ENCODE results near the gene ASPM.
"Not testable (repeated sequence)": the region's sequence is repeated elsewhere in the genome, so short reads cannot be mapped to it uniquely, and the experiment has no call there.

Gene ASPM

DNA sequence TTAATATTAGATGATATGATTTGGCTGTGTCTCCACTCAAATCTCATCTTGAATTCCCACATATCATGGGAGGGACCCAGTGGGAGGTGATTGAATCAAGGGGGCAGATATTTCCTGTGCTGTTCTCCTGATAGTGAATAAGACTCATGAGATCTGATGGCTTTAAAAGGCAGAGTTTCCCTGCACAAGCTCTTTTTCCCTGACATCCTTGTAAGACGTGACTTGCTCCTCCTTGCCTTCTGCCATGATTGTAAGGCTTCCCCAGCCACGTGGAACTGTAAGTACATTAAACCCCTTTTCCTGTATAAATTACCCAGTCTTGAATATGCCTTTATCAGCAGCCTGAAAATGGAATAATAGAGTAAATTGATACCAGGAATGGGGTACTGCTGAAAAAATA is 66.1 kb downstream of the ASPM start:
- no peak for DNase-seq

DNA sequence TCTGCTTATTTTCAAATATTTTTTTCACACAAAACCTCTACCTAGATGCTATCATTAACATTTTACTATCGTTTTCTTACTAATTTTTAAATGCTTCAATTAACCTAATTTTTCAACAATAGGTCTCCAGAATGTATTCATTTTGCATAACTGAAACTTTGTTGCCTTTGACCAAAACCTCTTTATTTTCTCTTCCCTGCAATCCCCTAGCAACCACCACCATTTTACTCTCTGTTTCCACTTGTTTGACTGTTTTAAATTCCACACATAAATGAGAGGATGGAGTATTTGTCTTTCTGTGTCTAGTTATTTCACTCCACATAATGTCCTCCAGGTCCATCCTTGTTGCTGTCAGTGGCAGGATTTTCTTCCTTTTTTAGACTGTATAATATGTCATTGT is 69.9 kb downstream of the ASPM start:
- no peak for DNase-seq

DNA sequence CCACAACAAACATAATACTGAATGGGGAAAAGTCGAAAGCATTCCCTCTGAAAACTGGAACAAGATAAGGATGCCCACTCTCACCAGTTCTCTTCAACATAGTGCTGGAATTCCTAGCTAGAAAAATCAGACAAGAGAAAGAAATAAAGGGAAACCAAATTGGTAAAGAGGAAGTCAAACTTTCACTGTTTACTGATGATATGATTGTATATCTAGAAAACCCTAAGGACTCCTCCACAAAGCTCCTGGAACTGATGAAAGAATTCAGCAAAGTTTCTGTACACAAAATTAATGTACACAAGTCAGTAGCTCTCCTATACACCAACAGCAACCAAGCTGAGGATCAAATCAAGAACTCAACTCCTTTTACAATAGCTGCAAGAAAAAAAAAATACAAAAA is 72.5 kb downstream of the ASPM start:
- DNase-seq: no peak

DNA sequence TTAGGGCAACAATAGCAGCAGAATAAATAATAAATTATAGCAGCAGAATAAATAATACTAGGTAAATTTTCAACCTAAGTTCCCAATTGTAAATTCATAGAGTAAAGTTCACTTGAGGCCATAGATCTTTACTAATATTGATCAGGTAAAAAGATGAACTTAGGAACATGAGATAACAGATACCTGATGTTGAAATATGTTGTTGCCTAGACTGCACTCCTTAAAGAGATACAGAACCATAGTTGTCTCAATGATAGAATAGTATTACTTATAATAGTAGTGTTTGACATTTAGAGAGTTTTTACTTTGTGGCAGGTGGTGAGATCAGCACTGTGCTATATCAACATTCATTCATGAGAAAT is 79.0 kb downstream of the ASPM start:
- DNase-seq: no peak

DNA sequence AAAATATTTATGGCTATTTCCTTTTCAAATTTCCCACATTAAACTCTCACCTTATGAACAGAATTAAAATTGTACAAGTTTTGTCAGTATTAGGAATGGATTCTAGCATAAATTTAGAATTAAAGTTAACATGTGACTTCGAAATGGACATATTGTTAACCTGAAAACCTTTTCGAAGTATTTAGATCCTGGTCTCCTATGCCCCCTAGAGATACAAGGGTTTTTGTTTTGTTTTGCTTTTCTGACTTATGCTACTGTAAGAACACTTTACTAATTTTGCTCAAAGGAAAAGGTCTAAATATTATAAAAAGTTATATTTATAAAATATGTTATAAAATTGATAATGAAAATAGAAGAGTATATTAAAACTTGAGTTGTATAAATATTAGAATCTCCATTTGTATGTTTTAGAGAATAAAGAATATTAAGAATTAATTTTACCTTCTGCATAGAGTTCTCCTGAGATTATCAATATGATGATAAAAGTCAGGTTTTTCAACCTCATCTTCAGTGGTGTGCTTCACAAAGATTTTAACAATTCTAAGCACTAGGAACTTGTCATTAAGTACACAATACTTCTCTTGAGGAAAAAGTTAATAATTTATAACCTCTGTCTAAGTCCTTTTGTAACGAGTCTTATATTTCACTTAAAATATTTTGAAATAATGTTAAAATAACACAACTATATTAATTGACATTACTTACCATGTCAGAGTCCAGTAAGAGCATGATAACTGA is 79.6 kb downstream of the ASPM start, which contains the start of gene F13B:
F13B (minus strand) TSS at position 542 of the 738 bp plus-strand sequence; CDS start at position 505, 37 bp downstream.
- no peak for DNase-seq

DNA sequence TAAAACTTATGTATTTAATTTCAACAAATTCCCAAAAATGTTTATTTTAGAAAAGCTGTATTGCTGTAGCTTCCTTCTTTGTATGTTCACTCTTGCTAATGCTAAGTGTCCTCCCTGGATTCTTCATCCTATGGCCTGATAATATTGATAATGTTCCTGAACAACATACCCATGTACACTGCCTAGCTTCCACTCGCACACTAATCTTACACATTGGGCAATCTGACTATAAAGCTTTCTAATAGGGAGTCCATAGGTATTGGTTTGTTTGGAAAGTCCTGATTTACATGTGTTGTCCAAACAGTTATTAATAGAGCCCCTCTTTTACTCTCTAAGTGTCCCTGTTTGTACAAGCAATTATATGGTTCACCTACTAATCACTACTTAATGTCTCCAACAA is 80.2 kb downstream of the ASPM start:
- DNase-seq: no peak

DNA sequence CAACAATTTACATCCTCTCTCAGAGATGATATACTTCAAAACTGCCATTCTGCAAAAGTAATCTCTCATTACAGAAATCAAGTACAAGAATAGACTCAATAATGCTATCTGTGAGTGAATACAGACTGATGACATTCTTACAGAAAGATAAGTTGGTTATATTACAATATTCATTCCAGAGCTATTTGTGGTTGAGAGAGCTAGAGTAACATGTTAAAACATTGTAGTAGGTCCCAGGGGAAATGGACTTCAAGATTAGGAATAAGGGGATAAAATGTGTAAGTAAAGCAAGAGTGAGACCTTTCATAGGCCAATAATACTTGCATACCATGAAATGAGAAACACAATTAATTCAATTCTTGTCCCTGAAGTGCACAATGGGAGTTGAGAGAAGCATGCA is 80.9 kb downstream of the ASPM start:
- DNase-seq: no peak

DNA sequence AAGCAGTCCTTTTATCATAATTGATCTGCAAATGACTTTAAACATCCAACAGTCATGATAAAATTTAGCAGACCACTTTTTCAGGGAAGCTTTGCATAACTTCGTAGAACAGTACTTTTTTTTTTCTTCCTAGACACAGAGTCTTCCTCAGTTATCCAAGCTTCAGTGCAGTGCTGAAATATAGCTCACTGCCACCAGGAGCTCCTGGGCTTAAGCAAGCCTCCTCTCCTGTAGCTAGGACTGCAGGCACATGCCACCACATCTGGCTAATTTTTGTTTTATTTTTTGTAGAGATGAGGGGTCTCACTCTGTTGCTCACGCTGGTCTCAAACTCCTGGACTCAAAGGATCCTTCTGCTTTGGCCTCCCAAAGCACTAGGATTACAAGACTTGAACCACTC is 83.3 kb downstream of the ASPM start:
- no peak for DNase-seq

DNA sequence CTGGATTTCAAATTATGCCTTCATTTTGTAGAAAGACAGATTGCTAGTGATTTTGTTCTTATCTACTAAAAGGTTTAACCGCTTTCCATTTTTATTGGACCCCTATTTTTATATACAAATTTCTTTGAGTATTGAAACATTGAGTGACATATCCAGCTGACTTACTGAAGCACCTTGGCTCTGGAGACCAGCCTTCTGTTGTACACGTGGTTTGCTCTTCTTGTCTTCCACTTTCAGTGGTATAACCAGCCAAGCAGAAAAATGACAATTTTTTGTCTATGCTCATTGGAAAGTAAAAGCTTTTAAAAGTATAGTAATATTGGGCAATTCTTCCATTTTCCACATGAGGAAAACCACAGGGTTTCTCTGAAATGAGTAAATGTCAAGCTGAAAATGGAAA is 83.8 kb downstream of the ASPM start:
- no peak for DNase-seq

DNA sequence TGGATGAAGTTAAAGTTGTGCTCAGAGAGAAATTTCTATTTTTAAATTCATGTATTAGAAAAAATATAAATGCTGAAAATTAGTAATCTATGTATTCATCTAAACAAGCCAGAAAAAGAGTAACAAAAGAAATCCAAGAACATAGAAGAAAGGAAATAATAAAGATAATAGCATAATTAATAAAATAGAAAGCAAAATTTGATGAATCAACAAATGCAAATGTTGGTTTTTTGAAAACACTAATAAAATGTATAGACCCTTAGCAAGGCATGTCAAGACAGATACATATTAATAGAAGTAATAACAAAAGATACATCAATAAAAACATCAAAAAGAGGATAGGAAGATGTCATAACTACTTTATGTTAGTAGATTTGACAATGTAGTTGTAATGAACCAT is 97.4 kb downstream of the ASPM start:
- DNase-seq: no peak

DNA sequence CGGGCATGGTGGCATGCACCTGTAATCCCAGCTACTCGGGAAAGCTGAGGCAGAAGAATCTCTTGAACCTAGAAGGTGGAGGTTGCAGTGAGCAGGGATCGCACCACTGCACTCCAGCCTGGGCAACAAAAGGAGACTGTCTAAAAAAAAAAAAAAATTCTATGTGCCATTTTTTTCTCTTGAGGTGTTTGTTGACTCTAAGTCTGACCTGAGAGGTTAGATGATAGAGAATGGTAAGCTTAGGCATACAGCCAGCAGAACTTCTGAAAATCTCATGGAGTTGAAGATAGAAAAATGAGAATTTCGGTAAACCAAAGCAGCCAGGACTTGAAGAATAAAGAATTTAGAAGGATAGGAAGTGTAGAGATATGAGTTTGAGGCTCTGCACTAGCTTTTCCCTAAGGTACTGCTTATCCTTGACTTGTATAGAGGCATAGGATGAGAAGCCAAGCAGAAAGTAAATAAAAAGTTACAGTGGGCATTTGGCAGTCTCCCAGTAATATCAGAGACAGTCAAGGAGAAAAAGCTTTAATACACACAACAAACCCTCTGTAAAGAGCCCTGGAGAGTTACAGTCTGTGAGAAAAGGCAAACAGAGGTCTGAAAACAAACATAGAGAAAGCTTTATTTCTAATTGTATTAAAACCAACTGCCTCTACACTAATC is 103.7 kb downstream of the ASPM start:
- DNase-seq: no peak

DNA sequence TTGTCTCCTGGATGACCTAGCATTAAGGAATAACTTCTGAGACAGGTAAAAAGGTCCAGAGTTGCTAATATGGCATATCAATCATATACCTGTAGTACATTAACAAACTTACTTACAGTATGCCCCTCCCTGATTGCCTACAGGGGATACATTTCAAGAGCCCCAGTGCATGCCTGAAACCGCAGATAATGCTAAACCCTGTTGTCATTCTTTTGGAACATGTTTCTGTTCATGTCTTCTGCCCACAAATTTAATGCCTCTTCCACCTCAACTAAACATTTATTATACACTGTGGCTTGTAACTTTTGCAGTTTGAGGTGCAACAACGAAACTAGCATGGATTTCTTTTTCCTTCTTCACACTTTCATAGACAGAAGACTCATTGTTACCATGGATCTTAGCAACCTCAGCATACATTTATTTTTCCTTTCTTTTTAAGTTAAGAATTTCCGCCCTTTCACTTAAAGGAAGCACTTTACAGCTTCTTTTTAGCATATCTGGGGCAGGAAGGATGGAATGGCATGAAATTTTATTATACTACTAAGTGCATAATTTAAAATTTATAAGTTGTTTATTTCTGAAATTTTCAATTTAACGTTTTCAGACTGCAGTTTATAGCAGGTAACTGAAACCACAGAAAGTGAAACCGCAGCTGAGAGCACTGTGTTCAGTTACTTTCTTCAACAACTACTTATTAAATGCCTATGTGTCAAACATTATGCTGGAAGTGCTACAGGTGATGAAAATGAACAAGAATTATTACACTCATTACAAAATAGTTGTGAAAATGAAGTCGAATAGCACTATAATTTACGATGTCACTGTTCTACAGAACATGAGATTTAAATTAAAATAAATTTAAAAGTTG is 104.7 kb downstream of the ASPM start:
- DNase-seq: no peak

DNA sequence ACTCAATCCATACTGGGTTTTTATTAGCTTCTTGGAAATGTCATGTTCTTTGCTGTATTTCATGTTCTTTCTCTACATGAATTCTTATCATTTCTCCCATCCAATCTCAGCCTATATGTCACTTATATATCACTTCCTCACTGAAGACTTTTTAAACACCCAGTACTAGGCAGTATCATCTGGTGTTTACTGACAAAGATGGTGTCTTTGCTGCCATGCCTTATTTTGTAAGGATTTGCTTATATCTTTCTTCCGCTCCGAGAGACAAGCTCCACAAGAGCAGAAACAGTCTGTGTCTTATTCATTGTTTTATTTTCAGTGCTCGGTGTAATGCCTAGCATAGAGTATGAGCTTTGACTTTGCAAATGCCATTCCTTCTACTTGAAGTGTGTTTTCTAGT is 109.6 kb downstream of the ASPM start:
- DNase-seq: no peak

DNA sequence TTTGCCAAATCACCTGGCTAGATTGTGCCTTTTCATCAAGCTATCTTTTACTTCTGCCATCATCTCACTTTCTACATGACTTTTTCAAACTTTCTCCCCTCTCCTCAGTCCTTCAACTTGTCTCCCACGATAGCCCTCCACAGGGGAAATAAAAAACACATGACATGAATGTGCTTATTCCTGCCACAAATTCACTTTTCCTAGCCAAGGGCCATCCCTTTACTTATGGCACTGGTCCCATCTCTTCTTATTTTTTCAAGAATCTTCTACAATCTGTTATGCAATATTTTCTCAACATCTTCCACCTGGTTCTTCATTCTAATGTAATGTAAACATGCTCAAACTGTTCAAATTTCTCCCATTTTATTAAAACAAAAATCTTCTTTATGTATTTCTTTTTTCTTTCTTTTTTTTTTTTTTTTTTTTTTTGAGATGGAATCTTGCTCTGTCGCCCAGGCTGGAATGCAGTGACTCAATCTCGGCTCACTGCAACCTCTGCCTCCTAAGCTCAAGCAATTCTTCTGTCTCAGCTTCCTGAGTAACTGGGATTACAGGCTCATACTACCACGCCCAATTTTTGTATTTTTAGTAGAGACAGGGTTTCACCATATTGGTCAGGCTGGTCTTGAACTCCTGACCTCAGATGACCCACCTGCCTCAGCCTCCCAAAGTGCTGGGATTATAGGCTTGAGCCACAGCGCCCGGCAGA is 111.7 kb downstream of the ASPM start:
- not testable (repeated sequence) for DNase-seq

All from hematopoietic multipotent progenitor cell treated with erythropoietin and hydrocortisone succinate and interleukin-3 and kit ligand, for 4 days (in vitro differentiated cells).